Inflammatory macrophage treated with lipopolysaccharide for 1 hour (primary cell): ENCODE results near the gene BCO1.
"Not testable (repeated sequence)": the region's sequence is repeated elsewhere in the genome, so short reads cannot be mapped to it uniquely, and the experiment has no call there.

Experiments
- DNase-seq, 2 donors: peaks; one replicate each; pipeline ENCODE4 v3.0.0-alpha.2; 2020 to 2022

Gene BCO1, protein sequence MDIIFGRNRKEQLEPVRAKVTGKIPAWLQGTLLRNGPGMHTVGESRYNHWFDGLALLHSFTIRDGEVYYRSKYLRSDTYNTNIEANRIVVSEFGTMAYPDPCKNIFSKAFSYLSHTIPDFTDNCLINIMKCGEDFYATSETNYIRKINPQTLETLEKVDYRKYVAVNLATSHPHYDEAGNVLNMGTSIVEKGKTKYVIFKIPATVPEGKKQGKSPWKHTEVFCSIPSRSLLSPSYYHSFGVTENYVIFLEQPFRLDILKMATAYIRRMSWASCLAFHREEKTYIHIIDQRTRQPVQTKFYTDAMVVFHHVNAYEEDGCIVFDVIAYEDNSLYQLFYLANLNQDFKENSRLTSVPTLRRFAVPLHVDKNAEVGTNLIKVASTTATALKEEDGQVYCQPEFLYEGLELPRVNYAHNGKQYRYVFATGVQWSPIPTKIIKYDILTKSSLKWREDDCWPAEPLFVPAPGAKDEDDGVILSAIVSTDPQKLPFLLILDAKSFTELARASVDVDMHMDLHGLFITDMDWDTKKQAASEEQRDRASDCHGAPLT

GRCh38 chr16:81238296-81239011, at the start of gene BCO1:
Gene BCO1 (plus strand): TSS chr16:81238689. CDS start chr16:81238909, 220 bp downstream.
- no peak for DNase-seq

GRCh38 chr16:81189100-81189664, 49.3 kb upstream of the BCO1 start:
- no peak for DNase-seq

- no peak for DNase-seq
Measured at GRCh38 chr16:81190667-81191066, 47.8 kb upstream of the BCO1 start.

DNA sequence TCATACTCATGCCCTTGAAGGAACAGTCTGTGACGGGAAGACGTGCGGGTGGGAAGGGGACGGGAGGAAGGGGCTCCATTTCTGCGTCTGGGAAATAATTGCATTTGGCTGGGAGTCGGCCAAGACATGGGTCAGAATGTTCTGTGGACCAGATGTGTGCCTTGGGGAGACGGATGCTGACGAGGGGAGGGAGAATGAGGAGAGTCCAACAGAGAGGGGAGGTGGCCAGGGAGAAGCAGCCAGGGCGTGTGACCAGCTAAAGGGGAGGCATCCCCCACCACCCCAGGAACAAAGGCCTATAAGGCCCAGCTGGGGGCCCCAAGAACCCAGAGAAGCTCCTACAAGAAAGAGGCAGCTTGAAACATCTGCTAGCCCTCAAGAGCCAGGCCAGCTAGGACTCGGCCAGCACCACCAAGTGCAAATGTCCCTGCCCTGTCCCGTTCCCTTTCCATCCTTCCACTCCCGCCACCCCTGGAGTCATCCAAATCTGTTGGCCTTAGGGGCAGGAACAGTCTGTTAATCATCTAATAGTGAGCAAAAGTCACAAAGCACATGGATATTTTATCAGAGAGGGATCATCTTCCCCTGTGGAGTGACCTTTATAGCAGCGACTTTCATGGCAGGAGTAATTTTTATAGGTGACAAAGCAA, 42.5 kb upstream of the BCO1 start:
- DNase-seq: no peak

- no peak for DNase-seq
Measured at GRCh38 chr16:81198635-81199034, 39.9 kb upstream of the BCO1 start.

DNA sequence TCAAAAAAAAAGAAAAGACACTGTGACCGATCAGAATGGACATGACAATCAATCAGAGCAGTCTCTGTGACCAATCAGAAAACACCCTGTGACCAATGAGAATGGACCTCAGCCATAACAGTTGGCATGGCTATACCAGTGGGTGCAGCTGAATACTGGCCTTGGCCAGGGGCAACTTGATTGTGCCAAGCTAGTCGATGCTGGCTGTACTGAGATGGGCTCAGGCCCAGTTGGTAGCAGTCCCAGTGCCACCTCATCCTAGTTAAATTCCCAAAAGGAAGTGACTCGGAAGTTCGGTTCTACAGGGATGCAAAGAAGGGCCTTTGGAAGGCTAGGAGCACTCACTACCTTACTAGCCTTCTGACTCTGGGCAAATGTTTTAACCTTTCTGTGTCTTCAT, 37.2 kb upstream of the BCO1 start:
- no peak for DNase-seq

DNA sequence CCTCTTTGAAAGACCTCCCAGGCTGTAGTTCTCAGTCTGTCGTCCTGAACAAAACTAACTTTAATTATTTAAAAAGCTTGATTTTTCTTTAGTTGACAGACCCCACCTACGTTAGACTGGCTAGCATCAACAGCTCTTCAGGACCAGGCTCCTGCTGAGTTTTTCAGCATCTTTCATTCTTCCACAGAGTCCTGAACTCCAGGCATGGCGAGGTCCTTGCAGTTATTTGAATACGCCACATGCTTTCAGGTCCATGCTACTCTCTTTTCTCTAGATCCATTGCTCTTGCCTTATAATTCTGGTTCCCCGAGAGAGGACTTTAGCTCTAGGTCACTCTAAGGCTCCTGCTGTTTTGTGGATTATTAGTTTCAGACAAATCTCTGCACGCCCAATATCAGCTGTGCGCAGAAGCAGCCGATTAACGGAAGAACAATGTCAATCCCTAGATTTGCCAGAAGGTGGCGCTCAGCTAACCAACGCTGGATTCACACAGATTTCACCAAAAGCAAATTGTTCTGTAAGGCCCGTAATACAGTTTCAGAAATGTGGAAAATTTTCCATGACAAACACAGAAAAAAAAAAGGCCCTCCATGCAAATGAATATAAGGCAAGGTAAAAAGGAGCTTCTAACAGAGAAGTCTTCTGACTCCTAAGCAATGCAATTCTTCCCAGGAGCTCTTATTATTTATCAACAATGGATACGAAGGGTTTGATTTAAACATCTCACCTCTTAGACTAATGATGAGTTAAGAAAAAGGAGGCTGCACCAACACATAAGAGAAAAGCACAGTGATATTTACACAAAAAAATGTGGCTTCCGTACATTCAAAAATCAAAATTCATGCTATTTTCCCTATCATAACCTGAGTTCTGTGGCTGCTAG, 33.5 kb upstream of the BCO1 start:
- peak; percentile 20 to 62 for DNase-seq

- no peak for DNase-seq
Measured at GRCh38 chr16:81207076-81207475, 31.4 kb upstream of the BCO1 start.

DNA sequence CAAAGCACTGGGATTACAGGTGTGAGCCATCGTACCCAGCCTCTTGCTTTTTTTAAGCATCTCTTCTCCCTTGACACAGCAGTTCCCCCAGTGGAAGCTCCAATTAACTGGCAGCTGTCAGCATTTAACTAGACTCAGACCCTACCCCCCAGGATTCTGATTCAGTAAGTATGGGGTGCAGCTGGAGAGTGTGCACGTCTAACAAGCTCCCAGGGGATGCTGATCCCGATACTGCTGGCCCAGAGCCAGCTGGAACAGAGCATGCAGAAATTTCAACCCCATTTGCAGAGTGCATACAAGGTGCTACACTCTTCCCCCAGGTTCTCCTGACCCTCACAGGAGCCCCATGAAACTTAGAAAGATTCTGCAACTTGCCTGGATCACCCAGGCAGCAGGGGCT, 27.7 kb upstream of the BCO1 start:
- no peak for DNase-seq

- DNase-seq: no peak
Measured at GRCh38 chr16:81212830-81213465, 25.5 kb upstream of the BCO1 start.

DNA sequence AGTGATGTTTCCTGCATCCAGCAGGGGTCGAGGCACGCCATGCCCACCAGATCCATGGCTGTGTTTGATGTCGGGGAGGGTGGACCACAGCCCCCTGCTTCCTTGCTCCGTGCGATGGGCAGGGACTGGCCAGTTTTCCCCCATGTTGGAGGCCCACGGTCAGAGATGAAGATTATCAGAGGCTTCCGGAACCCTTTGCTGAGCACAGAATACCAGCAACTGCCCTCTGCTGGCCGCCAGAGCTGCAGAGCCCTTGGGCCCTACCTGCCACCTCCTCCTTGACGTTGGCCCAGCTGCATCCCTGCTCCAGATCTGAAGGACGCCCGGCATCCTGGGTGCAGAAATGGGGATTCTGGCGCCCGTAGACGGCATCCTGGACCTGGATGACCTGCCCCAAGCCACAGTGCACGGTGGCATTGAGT, 23.7 kb upstream of the BCO1 start:
- no peak for DNase-seq

DNA sequence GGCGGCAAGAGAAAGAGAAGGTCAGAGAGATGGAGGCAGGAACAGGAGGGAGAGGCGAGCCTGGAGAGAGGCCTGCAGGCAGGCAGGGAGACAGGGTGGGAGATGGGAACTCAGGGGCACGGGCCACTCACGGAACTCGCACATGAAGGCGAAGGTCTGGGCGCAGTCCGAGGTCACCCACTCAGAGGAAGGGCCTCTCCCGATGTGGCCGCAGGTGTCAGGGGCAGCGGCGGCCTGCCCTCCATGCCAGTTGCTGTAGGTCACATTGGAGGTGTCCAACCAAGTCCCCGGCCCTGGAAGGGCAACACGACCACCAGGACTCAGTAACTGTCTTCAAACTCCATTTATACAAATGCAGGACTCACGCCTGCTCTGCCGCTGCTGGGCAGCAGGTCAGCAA, 22.4 kb upstream of the BCO1 start:
- no peak for DNase-seq

- DNase-seq: no peak
Measured at GRCh38 chr16:81216706-81217105, 21.8 kb upstream of the BCO1 start.

DNA sequence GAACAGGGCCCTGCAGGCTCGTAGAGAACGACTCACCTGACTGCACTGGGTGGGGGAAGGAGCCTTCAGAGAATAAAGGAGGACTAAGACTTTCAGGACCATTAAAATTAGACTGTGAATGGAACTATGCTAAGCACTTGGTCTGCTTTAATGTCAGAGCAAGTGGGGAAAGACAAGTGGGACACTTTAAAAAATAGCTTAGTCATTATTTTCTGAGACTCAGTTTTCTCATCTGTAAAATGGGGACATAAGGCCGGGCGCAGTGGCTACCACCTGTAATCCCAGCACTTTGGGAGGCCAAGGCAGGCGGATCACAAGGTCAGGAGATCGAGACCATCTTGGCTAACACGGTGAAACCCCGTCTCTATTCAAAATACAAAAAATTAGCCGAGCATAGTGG, 19.3 kb upstream of the BCO1 start:
- no peak for DNase-seq

DNA sequence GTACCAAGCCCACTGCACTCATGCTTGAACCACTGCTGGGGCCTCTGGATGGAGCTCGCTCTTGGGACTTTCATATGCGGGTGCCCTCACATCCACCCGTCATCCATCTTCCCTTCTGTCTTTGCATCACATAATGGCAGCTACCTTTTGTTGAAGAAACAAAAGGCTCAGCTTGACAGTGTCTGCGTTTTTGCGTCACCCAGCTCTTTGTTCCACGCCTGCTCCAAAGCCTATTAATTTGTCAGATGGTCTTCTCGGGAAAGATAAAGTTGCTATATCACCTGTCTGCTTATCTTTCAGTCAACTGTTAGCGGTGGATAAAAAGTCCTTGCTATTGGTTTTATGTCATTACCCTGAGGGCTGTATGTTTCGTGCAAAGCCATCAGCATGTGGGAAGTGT, 18.1 kb upstream of the BCO1 start:
- no peak for DNase-seq

- DNase-seq: no peak
Measured at GRCh38 chr16:81221731-81222130, 16.8 kb upstream of the BCO1 start.

DNA sequence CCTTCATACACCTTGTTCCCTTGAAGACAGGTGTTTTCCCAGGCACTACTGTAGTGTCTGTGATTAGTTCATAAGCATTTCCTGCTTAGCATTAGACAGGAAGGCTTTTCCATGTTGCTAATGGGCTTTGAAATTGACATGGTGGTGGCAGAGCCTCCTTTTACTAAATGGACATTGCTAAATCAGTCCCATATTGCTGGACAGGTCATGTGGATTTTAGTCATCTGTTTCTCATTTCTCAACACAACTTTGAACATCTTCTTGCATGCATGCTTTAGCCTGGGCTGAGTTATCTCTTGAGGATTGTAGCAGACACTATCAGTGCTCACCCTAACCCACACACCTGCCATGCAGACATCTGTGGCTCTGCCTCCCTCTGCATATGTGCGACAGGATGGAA, 13.7 kb upstream of the BCO1 start:
- DNase-seq: peak; percentile 36 to 55

DNA sequence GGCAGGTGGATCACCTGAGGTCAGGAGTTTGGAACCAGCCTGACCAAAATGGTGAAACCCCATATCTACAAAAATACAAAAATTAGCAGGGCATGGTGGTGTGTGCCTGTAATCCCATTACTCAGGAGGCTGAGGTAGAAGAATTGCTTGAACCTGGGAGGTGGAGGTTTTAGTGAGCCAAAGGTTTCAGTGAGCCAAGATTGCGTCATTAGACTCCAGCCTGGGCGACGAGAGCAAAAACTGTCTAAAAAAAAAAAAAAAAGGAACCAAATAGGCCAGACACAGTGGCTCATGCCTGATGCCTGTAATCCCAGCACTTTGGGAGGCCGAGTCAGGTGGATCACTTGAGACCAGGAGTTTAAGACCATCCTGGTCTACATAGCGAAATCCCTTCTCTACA, 12.8 kb upstream of the BCO1 start:
- not testable (repeated sequence) for DNase-seq

DNA sequence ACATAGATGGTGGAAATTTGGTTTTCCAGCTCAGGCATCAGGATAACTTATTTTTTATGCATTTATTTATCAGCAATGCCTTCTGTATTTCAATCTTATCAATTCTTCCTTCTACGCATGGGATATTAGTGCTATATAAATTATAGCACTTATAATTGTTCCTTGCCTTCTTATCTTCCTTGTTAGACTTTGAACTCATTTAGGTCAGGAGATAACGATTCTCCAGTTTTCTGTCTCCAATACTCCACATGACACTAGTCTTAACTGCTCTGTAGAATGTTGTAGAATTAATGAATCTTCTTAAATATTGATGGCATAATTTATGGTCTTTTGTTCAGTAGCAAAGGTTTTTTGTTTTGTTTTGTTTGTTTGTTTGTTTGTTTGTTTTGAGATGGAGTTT, 10.7 kb upstream of the BCO1 start:
- DNase-seq: no peak

DNA sequence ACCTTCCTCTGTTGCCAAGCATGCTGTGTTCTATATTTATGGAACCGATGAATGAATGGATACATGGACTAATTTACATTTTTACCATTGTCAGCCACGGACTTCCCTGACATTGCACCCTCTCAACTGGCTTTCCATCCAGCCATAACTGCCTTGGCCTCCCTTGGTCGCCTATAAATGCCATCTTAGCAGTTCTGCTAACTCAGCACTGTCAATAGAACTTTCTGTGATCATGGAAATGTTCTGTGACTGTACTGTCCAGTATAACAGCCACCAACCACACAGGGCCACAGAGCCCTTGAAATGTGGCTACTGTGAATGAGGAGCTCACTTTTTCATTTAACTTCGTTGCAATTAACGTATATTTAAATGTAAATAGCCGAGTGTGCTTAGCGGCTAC, 8.7 kb upstream of the BCO1 start:
- DNase-seq: no peak

DNA sequence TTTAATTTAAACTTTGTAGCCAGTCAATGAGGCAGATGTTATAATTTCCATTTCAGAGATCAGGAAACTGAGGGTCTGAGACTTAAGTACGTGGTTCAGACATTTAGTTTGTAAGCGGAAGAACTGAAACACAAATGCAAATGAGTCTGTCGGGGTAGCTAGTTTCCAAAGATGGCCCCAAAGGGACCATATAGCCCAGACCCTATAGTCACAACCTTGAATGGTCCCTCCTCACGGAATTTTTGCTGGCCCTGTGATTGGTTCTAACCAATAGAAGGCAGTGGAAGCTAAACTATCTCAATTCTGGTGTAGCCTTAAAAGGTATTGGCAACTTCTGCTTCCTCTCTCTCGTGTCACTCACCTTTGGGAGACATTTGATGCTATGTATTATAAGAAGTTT, 7.5 kb upstream of the BCO1 start:
- no peak for DNase-seq
